Stimulated activated CD8-positive, alpha-beta memory T cell treated with anti-CD3 and anti-CD28 coated beads, Interleukin-15, amount 100 ng/mL, for 24 hours (primary cell): ENCODE data around the gene KCTD20.

Experiments used
- DNase-seq: peaks from one replicate; pipeline ENCODE4 v3.0.0-alpha.2; 2020; ENCODE audit warnings: low read depth

Gene KCTD20

DNA sequence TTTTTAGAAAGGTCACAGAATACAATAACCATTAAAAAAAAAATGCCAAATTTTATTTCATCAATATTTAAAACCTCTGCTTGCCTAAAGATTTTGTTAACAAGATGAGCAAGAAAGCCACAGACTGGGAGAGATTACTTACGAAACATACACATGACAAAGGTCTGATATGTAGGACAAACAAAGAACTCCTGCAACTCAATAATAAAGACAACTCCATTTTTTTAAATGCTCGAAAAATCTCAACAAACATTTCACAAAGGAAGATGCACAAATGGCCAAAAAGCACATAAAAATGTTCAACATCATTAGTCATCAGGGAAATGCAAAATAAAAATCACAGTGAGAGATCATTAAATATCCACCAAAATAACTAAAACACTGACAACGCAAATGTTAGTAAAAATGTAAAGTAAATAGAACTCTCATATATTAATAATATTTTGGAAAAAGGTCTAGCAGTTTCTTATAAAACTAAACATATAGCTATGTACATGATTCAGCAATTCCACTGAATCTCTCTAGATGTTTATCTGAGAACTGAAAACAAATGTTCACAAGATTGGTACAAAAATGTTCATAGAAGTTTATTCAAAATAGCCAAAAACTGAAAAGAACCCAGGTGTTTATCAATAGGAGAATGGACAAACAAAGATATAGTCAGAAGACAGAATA is 94.2 kb downstream of the KCTD20 start:
- DNase-seq = no peak

DNA sequence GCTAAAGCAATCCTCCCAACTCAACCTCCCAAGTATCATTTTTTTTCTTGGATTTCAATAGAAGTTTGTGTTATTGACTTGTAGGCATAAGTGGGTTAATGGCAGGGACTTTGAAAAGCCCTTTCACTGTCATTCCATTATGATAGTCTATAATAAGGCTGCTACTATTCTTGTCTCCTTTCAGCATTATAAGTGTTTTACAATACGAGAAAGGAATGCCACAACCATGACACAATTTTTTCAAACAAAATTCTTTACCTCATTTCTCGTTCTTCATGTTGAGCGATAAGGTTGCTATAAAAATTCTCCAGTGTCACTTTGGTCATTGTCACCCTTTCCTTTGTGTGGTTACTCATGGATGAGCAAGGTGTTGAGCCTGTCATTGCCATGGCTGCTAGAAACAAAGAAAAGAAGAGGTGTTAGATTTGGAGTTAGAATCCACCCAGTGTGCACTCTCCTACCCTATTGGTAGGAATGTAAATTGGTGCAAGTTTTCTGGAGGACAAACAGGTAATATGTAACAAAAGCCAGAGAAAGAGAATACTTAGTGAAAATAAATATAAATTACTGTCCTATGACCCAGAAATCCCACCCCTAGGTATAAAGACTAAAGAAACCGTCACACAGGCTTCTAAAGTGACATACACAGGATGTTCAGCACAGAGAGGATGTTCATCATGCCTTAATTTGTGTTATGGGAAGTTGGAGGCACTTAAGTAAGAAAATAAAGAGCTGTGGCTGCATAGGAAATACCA is 97.2 kb downstream of the KCTD20 start:
- DNase-seq = no peak
